Muscle layer of duodenum (tissue), 2 donors: ENCODE results near the gene NMRAL1.
A peak's percentile ranks its signal among the peaks of the same experiment; 100 is the strongest.

Experiments used
- H3K27ac ChIP-seq: one replicate; pipeline ENCODE4 v1.7.0; 2013; ENCODE audit warnings: mild to moderate bottlenecking, low read length
- H3K27me3 ChIP-seq: one replicate; pipeline ENCODE4 v1.7.0; 2013; ENCODE audit warnings: low read depth, mild to moderate bottlenecking, control low read depth, low read length
- H3K36me3 ChIP-seq, 2 donors: one replicate each; pipeline ENCODE4 v1.7.0; 2013; ENCODE audit warnings: low read length in 2 of 2, control low read depth in 1 of 2, mild to moderate bottlenecking in 1 of 2; ENCODE audit not compliant: insufficient read depth in 2 of 2, control insufficient read depth in 1 of 2
- H3K4me1 ChIP-seq, 2 donors: one replicate each; pipeline ENCODE4 v1.7.0; 2013; ENCODE audit warnings: low read length in 2 of 2, mild to moderate bottlenecking in 2 of 2, control low read depth in 1 of 2, moderate library complexity in 1 of 2; ENCODE audit not compliant: insufficient read depth in 2 of 2, control insufficient read depth in 1 of 2
- H3K4me3 ChIP-seq, 2 donors: one replicate each; pipeline ENCODE4 v1.7.0; 2013; ENCODE audit warnings: low read length in 2 of 2, low read depth in 1 of 2, mild to moderate bottlenecking in 1 of 2
- H3K9me3 ChIP-seq, 2 donors: one replicate each; pipeline ENCODE4 v1.7.0; 2013; ENCODE audit warnings: low read length in 2 of 2, control low read depth in 1 of 2, mild to moderate bottlenecking in 1 of 2; ENCODE audit not compliant: control insufficient read depth in 1 of 2
- donor health status: healthy.

Gene NMRAL1

DNA sequence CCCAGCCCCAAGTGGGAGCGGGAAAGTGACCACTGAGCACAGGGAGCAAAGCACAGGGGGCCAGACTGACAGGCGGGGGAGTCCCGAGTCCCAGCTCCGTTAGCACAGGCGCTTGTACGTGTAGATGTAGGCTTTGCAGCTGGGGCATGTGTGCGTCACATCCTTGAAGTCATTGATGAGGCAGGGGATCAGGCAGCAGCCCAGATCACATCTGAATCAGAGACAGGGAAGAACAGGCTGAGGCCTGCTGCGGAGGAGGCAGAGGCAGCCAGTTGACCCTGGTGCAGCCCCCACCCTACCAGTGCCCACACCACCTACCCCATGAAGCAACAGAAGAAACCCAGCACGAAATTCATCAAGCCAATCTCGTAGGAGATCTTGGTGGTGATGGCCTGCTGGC is 38.0 kb upstream of the NMRAL1 start:
- H3K4me3 ChIP-seq = no peak overlapping the region
- H3K27me3 ChIP-seq = no peaks in the 10 kb centered on the region
- H3K36me3 ChIP-seq = peaks cover 36 to 52% of the 10 kb centered on the region in 2 donors
- H3K27ac ChIP-seq = no peak overlapping the region
- H3K4me1 ChIP-seq = peaks cover 29 to 42% of the 10 kb centered on the region in 2 donors
- H3K9me3 ChIP-seq = no peaks in the 10 kb centered on the region

DNA sequence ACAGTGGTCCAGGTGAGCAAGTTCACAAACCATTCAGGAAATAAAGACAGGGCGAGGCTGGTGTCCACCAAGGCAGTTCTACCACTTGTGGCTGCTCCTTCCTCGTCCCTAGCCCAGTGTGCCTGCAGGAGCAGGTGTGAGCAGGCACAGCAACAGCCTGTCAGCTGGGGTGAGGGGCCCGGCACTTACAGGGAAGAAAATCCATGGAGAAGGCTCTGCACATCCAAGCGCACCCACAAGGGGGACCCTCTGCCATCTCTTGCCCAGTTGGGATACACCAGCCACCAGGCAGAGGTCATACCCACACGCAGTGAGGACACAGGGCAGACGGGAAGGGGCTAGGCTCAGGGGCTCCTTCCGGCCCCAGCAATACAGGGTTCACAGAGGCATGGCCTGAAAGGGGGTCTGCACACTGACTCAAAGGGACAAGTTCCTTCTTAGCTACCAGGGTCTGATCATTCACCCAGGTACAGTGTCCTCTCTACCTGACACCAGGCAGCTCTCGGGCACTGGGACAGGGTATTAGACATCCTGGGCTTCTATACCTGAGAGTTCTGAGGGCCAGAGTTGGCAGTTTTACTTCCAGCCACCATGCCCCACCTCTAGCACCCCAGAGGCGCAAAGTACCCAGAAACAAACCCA is 37.1 kb upstream of the NMRAL1 start:
- H3K27me3 ChIP-seq = no peaks in the 10 kb centered on the region
- H3K4me1 ChIP-seq = peaks cover 25 to 42% of the 10 kb centered on the region in 2 donors
- H3K4me3 ChIP-seq = no peak overlapping the region
- peaks cover 37 to 55% of the 10 kb centered on the region in 2 donors for H3K36me3 ChIP-seq
- H3K27ac ChIP-seq = no peak overlapping the region
- H3K9me3 ChIP-seq = no peaks in the 10 kb centered on the region

GRCh38 chr16:4510747-4511426 is 36.5 kb upstream of the NMRAL1 start:
- H3K36me3 ChIP-seq = peaks cover 41 to 59% of the 10 kb centered on the region in 2 donors
- H3K4me3 ChIP-seq = no peak overlapping the region
- no peaks in the 10 kb centered on the region for H3K27me3 ChIP-seq
- no peaks in the 10 kb centered on the region for H3K9me3 ChIP-seq
- peaks cover 21 to 41% of the 10 kb centered on the region in 2 donors for H3K4me1 ChIP-seq
- no peak overlapping the region for H3K27ac ChIP-seq

DNA sequence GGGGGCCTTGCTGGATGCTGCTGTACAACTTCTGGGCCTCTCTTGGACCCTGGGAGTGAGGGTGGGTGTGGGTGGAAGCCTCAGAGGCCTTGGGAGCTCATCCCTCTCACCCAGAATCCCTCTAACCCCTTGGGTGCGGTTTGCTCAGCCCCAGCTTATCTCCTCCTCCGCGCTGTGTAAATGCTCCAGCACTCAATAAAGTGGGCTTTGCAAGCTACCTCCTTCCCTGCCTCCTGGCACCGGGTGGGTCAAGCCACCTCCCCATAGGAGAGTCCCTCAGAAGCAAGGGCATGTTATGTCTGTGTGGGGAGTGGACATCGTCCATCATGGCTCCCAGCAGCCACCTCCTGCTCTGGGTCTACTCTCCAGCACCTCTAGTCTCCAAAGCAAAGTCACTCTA is 35.7 kb upstream of the NMRAL1 start:
- Histone ChIP-seq H3K4me3 (no peak overlapping the region), H3K27me3 (no peaks in the 10 kb centered on the region), H3K4me1 (peaks cover 13 to 38% of the 10 kb centered on the region in 2 donors), H3K36me3 (peaks cover 46 to 59% of the 10 kb centered on the region in 2 donors), H3K9me3 (no peaks in the 10 kb centered on the region), H3K27ac (no peak overlapping the region)

DNA sequence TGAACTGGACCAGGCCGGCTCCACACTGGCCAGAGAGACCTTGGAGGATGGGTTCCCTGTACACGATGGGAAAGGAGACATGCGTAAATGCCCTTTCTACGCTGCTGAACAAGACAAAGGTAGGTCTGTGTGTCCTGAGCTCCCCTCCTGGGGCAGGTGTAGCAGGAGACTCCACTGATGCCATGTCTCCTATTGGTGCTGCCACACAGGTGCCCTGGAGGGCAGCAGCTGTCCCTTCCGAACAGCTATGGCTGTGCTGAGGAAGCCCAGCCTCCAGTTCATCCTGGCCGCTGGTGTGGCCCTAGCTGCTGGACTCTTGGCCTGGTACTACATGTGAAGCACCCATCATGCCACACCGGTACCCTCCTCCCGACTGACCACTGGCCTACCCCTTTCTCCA is 35.0 kb upstream of the NMRAL1 start:
- H3K27me3 ChIP-seq = no peaks in the 10 kb centered on the region
- H3K36me3 ChIP-seq = peaks cover 46 to 59% of the 10 kb centered on the region in 2 donors
- no peak overlapping the region for H3K4me3 ChIP-seq
- H3K9me3 ChIP-seq = no peaks in the 10 kb centered on the region
- H3K27ac ChIP-seq = no peak overlapping the region
- H3K4me1 ChIP-seq = peaks cover 8 to 30% of the 10 kb centered on the region in 2 donors

GRCh38 chr16:4508806-4509205 is 34.4 kb upstream of the NMRAL1 start:
- Histone ChIP-seq H3K36me3 (peaks cover 46 to 59% of the 10 kb centered on the region in 2 donors), H3K9me3 (no peaks in the 10 kb centered on the region)

GRCh38 chr16:4507588-4508345 is 33.3 kb upstream of the NMRAL1 start:
- Histone ChIP-seq H3K9me3 (no peaks in the 10 kb centered on the region), H3K4me3 (no peak overlapping the region), H3K27ac (no peak overlapping the region), H3K36me3 (peaks cover 46 to 54% of the 10 kb centered on the region in 2 donors), H3K4me1 (peaks cover 4 to 15% of the 10 kb centered on the region in 2 donors), H3K27me3 (no peaks in the 10 kb centered on the region)

More at GRCh38 chr16:4508806-4509205, 34.4 kb upstream of the NMRAL1 start:
- Histone ChIP-seq H3K4me1 (peaks cover 4 to 24% of the 10 kb centered on the region in 2 donors), H3K27ac (no peak overlapping the region), H3K4me3 (no peak overlapping the region), H3K27me3 (no peaks in the 10 kb centered on the region)

DNA sequence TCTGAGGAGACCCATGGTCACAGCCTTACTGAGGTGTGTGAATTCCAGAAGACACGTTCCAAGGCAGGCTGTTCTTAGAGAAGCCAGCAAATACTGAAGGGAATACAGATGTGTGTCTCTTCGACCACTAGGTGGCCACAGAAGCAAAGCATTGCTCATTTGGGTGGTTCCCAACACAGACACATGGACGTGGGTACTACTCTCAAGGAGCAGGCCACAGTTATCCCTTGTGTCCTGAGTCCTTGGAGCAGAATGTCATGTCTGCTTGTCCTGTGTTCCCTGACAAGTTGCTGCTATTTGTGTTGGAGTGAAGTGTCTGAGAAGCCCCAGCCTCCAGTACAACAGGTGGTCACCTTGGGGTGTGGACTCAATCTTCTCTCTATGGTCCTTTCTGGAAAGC is 32.0 kb upstream of the NMRAL1 start:
- H3K4me1 ChIP-seq = peaks cover 7 to 19% of the 10 kb centered on the region in 2 donors
- peaks cover 41 to 42% of the 10 kb centered on the region in 2 donors for H3K36me3 ChIP-seq
- no peaks in the 10 kb centered on the region for H3K27me3 ChIP-seq
- no peak overlapping the region for H3K4me3 ChIP-seq
- H3K9me3 ChIP-seq = no peaks in the 10 kb centered on the region
- H3K27ac ChIP-seq = peak overlapping the region; percentile 26

DNA sequence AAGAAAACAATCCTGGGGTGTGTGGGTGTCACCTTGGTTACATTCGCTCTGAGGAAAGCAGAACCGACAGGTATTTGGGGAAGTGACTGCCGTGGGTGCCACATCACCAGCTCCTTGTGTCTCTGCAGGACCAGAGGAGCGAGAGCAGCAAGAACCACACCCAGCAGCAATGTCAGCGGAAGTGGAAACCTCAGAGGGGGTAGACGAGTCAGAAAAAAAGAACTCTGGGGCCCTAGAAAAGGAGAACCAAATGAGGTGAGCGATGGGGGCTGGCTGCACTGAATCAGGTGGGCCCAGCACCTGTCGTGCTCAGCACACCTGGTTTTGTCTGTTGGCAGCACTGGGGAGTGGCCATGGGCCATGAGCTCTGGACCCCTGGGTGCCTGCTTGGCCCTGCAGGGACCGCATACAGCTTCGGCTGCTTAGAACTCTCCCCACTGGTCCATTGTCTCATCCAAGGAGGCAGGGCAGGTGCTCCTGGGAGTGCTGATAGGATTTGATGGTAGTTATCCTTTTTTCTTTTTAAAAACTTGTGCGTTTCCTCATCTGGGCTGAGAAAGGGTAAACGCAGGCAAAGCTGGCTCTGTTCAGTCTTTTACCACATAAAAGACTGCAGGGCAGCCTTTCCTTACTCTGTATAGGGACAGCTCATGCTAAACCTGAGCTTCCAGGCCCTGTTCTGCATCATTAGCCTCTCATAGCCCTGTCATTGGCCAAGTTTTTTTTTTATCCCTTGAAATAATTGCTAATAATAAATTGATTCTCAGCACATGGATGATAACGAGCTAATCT is 31.1 kb upstream of the NMRAL1 start:
- Histone ChIP-seq H3K9me3 (no peaks in the 10 kb centered on the region), H3K27me3 (no peaks in the 10 kb centered on the region), H3K4me1 (peaks cover 11 to 20% of the 10 kb centered on the region in 2 donors), H3K4me3 (no peak overlapping the region), H3K27ac (peak overlapping the region; percentile 20), H3K36me3 (peaks cover 36 to 38% of the 10 kb centered on the region in 2 donors)

DNA sequence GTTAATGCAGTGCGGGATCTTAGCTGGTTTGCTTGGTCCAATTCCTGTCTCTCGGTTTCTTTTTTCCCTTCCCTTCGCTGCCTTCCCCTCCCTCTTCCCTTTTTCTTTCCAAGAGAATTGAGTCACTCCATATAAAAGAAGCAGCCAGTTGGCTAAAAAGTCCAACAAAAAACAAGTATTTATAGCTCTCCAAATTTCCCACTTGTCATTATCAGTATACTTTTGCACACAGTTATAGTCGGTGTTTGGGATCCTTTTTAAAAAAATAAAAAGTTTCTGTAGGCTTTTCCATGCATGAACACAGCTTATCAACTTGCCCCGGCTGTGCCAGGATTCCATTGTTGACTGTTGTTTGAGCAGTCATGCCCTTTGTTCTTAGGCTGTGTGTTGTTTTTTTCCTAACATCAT is 26.6 kb upstream of the NMRAL1 start:
- Histone ChIP-seq H3K4me3 (peak overlapping the region in 1 of 2 donors; percentile 34), H3K36me3 (peaks cover 2 to 6% of the 10 kb centered on the region in 2 donors), H3K27me3 (no peaks in the 10 kb centered on the region), H3K9me3 (no peaks in the 10 kb centered on the region), H3K4me1 (peaks cover 20 to 27% of the 10 kb centered on the region in 2 donors), H3K27ac (peak overlapping the region; percentile 73)
